ENCODE measurements around the gene CCDC81. TPM values are rescaled to one million over a fixed set of nuclear protein-coding genes. Genes with fewer than 3 reads are reported as not detected.

CCDC81 gene
- total RNA-seq, 1 donor from 2014 or later = 0.53 TPM

DNA sequence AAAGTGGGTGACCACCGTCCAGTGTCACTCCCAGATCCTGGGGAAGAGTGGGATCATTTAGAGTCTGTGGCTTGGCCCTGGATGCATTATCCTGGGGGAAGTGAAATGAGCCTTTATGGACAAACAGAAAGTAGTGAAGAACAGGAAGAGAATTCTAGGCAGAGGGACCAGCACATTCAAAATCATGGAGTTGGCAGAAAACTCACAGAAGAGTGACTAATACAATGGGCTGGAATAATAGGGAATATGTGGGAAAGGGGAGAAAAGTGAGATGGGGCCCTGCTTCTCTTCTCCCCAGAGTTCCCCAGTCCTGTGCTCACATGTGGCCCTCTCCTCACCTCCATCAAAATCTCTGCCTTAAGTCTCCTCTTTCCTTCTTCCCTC, 84.3 kb downstream of the CCDC81 start:
- H3K27me3 ChIP-seq (ENCODE audit: control insufficient read depth, insufficient read depth, low read length) = no peaks in the 10 kb centered on the region
- H3K4me3 ChIP-seq (ENCODE audit: low read depth, low read length) = no peak overlapping the region
- TF ChIP-seq, protein P1, sequence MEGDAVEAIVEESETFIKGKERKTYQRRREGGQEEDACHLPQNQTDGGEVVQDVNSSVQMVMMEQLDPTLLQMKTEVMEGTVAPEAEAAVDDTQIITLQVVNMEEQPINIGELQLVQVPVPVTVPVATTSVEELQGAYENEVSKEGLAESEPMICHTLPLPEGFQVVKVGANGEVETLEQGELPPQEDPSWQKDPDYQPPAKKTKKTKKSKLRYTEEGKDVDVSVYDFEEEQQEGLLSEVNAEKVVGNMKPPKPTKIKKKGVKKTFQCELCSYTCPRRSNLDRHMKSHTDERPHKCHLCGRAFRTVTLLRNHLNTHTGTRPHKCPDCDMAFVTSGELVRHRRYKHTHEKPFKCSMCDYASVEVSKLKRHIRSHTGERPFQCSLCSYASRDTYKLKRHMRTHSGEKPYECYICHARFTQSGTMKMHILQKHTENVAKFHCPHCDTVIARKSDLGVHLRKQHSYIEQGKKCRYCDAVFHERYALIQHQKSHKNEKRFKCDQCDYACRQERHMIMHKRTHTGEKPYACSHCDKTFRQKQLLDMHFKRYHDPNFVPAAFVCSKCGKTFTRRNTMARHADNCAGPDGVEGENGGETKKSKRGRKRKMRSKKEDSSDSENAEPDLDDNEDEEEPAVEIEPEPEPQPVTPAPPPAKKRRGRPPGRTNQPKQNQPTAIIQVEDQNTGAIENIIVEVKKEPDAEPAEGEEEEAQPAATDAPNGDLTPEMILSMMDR (IDR thresholded peaks at IDR 0.05; ENCODE audit: insufficient read depth, low read length, severe bottlenecking) = no peak
- FAIRE-seq (peak; percentile 60), DNase-seq (ENCODE audit: low read depth) (no peak)
- H3K36me3 ChIP-seq (ENCODE audit: control insufficient read depth, insufficient read depth, low read length) = no peaks in the 10 kb centered on the region

DNA sequence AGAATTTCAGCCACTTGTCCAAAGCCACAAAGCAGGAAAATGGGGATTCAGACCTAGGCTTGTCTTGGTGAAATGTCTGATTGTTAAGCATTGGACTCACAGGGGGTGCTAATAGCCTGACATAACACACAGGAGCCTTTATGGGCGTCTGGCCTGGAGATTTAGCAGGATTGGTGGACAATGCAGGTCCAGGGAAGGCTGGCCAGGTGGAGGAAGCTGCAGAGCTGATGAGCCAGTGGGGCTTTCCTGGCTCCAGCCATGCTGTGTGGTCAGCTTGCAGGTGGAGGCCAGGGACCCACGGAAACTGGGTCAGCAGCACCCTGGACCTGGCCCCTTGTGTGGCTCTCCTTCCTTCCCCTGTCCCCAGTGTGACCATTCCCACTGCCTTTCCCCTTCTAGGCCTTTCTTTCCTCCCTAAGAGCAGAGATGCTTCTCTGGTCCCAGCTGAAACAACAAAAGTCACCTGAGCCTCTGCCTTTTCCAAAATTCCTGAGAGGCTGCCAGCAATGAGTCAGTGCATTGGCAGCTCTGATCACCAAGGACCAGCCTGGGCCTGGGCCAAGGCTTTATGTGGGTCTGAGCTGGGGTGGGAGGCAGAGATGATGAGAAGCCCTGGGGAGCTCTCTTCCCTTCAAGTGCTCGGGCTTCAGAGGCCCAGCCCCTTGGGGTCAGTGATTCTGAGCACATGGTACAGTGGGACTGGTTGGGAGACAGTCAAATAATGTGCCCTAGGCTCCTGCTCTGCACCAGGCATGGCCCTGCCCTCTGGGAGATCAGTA, 85.2 kb downstream of the CCDC81 start:
- Histone ChIP-seq H3K36me3 (ENCODE audit: control insufficient read depth, insufficient read depth, low read length) (no peaks in the 10 kb centered on the region), H3K4me3 (ENCODE audit: low read depth, low read length) (no peak overlapping the region), H3K27me3 (ENCODE audit: control insufficient read depth, insufficient read depth, low read length) (no peaks in the 10 kb centered on the region)
- FAIRE-seq (no peak), DNase-seq (ENCODE audit: low read depth) (peak; percentile 82)
- TF ChIP-seq, protein P1 (IDR thresholded peaks at IDR 0.05; ENCODE audit: insufficient read depth, low read length, severe bottlenecking) = no peak

GRCh38 chr11:86460461-86461385, 86.0 kb downstream of the CCDC81 start:
- Histone ChIP-seq H3K36me3 (ENCODE audit: control insufficient read depth, insufficient read depth, low read length) (no peaks in the 10 kb centered on the region), H3K27me3 (ENCODE audit: control insufficient read depth, insufficient read depth, low read length) (no peaks in the 10 kb centered on the region), H3K4me3 (ENCODE audit: low read depth, low read length) (no peak overlapping the region)
- TF ChIP-seq, protein P1 (IDR thresholded peaks at IDR 0.05; ENCODE audit: insufficient read depth, low read length, severe bottlenecking) = no peak
- FAIRE-seq = no peak
- DNase-seq (ENCODE audit: low read depth) = no peak

- Histone ChIP-seq H3K4me3 (ENCODE audit: low read depth, low read length) (no peak overlapping the region), H3K27me3 (ENCODE audit: control insufficient read depth, insufficient read depth, low read length) (no peaks in the 10 kb centered on the region), H3K36me3 (ENCODE audit: control insufficient read depth, insufficient read depth, low read length) (no peaks in the 10 kb centered on the region)
- FAIRE-seq (no peak), DNase-seq (ENCODE audit: low read depth) (no peak)
- TF ChIP-seq, protein P1 (IDR thresholded peaks at IDR 0.05; ENCODE audit: insufficient read depth, low read length, severe bottlenecking) = no peak
These were observed 87.2 kb downstream of the CCDC81 start for GRCh38 chr11:86461892-86462291.

DNA sequence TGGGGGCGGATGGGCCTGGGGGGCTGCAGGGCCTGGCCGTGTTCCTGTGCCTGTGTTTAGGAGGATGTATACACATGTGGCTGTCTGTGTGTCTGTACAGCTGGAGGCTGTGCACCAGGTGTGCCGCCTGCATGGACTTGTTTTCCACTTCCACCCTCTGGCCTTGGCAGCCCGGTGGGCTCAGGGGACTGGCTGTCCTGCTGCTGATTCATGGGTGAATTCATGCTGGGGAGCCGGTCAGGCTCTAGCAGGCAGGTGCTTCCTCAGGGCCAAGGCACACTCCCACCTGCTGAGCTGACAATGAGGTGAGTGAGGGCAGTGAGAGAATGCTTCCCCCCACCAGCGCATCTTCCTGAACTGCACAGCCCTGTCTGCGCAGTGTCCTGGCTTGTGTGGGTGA, 88.4 kb downstream of the CCDC81 start:
- FAIRE-seq (no peak), DNase-seq (ENCODE audit: low read depth) (peak; percentile 84)
- TF ChIP-seq, protein P1 (IDR thresholded peaks at IDR 0.05; ENCODE audit: insufficient read depth, low read length, severe bottlenecking) = no peak
- H3K27me3 ChIP-seq (ENCODE audit: control insufficient read depth, insufficient read depth, low read length) = no peaks in the 10 kb centered on the region
- no peaks in the 10 kb centered on the region for H3K36me3 ChIP-seq (ENCODE audit: control insufficient read depth, insufficient read depth, low read length)
- no peak overlapping the region for H3K4me3 ChIP-seq (ENCODE audit: low read depth, low read length)
